Adrenal gland (tissue), 5 donors: Measurements from ENCODE around the gene PDCD2.

ENCODE experiments used
- POLR2A ChIP-seq, 2 donors: fragments of 450-650 bp; IDR thresholded peaks; one replicate each; pipeline ENCODE4 v1.6.1; 2017; ENCODE audit warnings: antibody characterized with exemption in 2 of 2, mild to moderate bottlenecking in 2 of 2, moderate library complexity in 1 of 2
- TF ChIP-seq, protein P1 (sequence below), 6 experiments: fragments of 450-650 bp in 4 of 6; fragments of 200-600 bp in 2 of 6; sonication (generic) in 1 of 6; IDR thresholded peaks; 1 replicate in 5 of 6; 2 replicates in 1 of 6; pipeline versions ENCODE4 v1.5.1 to v1.8.0; 2016 to 2021; ENCODE audit warnings: antibody characterized with exemption in 6 of 6, mild to moderate bottlenecking in 2 of 6, moderate library complexity in 1 of 6
- donor health status: DM: no; HTN: no; CAD: no.

DNA sequence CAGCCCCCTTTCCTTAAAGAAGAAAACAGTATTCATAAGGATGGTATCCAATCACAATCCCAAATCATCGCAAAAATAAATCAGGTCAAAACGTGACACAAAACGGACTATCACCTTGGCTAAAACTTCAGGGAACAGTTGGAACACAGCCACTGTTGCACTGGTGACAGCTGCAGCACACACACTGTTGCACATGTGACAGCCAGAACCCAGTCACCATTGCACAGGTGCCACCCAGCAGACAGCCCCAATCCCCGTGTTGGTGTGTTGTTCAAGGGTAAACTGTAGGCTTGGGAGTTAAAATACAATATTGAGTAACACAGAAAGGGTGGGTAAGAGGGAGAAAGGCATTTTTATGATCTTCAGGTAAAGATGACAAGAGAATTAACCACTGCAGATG lies 47.1 kb downstream of the PDCD2 start:
- TF ChIP-seq, protein P1, sequence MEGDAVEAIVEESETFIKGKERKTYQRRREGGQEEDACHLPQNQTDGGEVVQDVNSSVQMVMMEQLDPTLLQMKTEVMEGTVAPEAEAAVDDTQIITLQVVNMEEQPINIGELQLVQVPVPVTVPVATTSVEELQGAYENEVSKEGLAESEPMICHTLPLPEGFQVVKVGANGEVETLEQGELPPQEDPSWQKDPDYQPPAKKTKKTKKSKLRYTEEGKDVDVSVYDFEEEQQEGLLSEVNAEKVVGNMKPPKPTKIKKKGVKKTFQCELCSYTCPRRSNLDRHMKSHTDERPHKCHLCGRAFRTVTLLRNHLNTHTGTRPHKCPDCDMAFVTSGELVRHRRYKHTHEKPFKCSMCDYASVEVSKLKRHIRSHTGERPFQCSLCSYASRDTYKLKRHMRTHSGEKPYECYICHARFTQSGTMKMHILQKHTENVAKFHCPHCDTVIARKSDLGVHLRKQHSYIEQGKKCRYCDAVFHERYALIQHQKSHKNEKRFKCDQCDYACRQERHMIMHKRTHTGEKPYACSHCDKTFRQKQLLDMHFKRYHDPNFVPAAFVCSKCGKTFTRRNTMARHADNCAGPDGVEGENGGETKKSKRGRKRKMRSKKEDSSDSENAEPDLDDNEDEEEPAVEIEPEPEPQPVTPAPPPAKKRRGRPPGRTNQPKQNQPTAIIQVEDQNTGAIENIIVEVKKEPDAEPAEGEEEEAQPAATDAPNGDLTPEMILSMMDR (IDR thresholded peaks at IDR 0.05) = no peak
- TF ChIP-seq POLR2A (IDR thresholded peaks at IDR 0.05) = no peak
